ENCODE measurements around the gene UNC80. TPM values are rescaled to one million over a fixed set of nuclear protein-coding genes. Genes with fewer than 3 reads are reported as not detected.

Gene UNC80
- total RNA-seq, 2 experiments from 2014 or later = not detected

DNA sequence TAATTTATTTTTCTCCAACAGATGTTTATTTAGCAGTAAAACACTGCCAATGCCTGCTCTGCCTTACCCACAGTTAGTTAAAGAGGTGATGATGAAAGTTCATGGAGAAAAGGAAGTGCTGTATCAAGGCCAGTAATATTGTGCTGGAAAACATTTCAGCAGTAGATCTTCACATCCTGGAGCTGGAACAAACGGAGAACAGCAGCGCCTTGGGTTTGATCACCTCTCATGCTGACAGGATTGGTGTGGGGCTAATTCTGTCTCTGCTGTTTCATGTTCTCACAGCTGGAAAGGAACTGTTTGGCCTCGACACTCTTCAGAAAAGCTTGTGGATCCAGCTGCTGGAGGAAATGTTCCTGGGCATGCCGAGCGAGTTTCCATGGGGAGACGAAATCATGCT is 169.3 kb downstream of the UNC80 start:
- Mint-ChIP-seq H3K27me3 (peaks cover 10% of the 10 kb centered on the region), H3K4me3 (no peak overlapping the region)

DNA sequence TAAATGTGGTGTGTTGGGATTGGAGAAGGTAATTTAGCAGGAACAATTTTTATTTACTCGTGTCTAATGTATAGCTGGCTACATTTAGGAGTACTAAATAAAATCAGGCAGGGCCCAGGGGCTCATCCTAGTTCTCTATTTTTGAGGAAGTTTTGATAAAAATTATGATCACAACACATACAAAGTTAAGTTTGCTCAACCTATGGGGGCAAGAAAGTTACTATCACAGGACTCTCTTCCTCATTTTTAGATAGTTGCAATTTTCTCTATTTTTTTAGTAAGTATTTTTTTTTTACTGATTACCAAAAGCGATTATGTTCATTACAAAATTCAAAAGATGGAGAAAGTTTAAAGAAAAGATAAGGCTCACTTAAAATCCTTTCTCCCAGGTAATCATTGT is 170.8 kb downstream of the UNC80 start:
- no peak for DNase-seq
- Mint-ChIP-seq H3K36me3 (no peaks in the 10 kb centered on the region), H3K27ac (no peak overlapping the region), H3K4me1 (no peaks in the 10 kb centered on the region), H3K4me3 (no peak overlapping the region), H3K27me3 (peaks cover 7% of the 10 kb centered on the region), H3K9me3 (ENCODE audit: low read depth) (no peaks in the 10 kb centered on the region)
- CTCF ChIA-PET = no interaction called here
- ATAC-seq = no peak

More for the DNA sequence above, 169.3 kb downstream of the UNC80 start:
- no peak for DNase-seq
- H3K4me1 Mint-ChIP-seq = no peaks in the 10 kb centered on the region
- CTCF ChIA-PET = interaction anchor here (1.0 kb wide), 1 partner anchor 21 kb away, joined by 3 read pairs; no protein-coding TSS in a partner anchor
- H3K9me3 Mint-ChIP-seq (ENCODE audit: low read depth) = no peaks in the 10 kb centered on the region
- H3K36me3 Mint-ChIP-seq = no peaks in the 10 kb centered on the region
- no peak for ATAC-seq
- no peak overlapping the region for H3K27ac Mint-ChIP-seq

- H3K9me3 Mint-ChIP-seq (ENCODE audit: low read depth) = no peaks in the 10 kb centered on the region
- peaks cover 7% of the 10 kb centered on the region for H3K27me3 Mint-ChIP-seq
- DNase-seq = no peak
- no peaks in the 10 kb centered on the region for H3K4me1 Mint-ChIP-seq
- CTCF ChIA-PET = interaction anchor here (1.4 kb wide), 1 partner anchor 18 kb away, joined by 4 read pairs; no protein-coding TSS in a partner anchor
- H3K27ac Mint-ChIP-seq = no peak overlapping the region
- H3K36me3 Mint-ChIP-seq = no peaks in the 10 kb centered on the region
- H3K4me3 Mint-ChIP-seq = no peak overlapping the region
- ATAC-seq = no peak
Observed at GRCh38 chr2:209942936-209943605, 171.4 kb downstream of the UNC80 start.

DNA sequence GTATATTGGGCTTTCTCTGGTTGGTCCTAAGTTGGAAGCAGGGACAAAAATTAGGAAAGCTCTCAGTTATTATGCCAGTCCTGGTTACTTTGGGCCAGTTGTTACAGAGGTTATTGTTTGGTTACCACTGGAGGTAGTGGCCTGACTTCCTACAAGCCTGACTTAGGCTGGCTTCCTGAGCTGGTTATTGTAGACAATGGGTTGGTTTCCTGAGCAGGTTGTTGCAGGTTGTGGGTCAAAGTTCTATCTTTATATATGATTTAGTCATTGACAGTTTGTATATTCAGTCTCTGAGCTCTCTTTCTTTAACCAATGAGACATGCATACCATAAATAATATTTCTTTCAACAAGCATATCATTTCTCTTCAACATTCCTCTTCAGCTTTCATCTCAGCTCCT is 172.1 kb downstream of the UNC80 start:
- no peak overlapping the region for H3K27ac Mint-ChIP-seq
- ATAC-seq (no peak), DNase-seq (no peak)
- H3K4me1 Mint-ChIP-seq = no peaks in the 10 kb centered on the region
- H3K27me3 Mint-ChIP-seq = peaks cover 6% of the 10 kb centered on the region
- H3K36me3 Mint-ChIP-seq = no peaks in the 10 kb centered on the region
- CTCF ChIA-PET = interaction anchor here (1.4 kb wide), 1 partner anchor 17 kb away, joined by 4 read pairs; no protein-coding TSS in a partner anchor
- no peak overlapping the region for H3K4me3 Mint-ChIP-seq
- no peaks in the 10 kb centered on the region for H3K9me3 Mint-ChIP-seq (ENCODE audit: low read depth)

GRCh38 chr2:209946539-209946938 is 174.9 kb downstream of the UNC80 start:
- CTCF ChIA-PET = no interaction called here

DNA sequence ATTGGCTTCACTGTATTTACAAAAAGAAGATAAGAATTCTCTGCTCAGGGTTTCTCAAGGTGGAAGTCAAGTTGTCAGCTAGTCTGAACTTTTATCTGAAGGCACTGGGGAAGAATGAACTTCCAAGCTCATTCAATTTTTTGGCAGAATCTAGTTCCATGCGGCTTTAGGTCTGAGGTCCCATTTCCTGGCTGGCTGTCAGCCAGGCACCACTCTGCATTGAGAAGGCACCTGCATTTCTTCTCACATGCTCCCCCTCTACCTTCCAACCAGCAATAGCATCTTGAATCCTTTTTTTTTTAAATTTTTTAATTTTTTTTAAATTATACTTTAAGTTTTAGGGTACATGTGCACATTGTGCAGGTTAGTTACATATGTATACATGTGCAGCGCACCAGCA is 184.6 kb downstream of the UNC80 start:
- Mint-ChIP-seq H3K9me3 (ENCODE audit: low read depth) (no peaks in the 10 kb centered on the region), H3K27me3 (peaks cover 19% of the 10 kb centered on the region), H3K36me3 (no peaks in the 10 kb centered on the region), H3K4me1 (no peaks in the 10 kb centered on the region), H3K4me3 (no peak overlapping the region), H3K27ac (no peak overlapping the region)
- CTCF ChIA-PET = no interaction called here
- no peak for ATAC-seq
- DNase-seq = no peak

More at GRCh38 chr2:209946539-209946938, 174.9 kb downstream of the UNC80 start:
- no peak overlapping the region for H3K27ac Mint-ChIP-seq
- DNase-seq (no peak), ATAC-seq (no peak)
- H3K36me3 Mint-ChIP-seq = no peaks in the 10 kb centered on the region
- no peaks in the 10 kb centered on the region for H3K4me1 Mint-ChIP-seq
- H3K9me3 Mint-ChIP-seq (ENCODE audit: low read depth) = no peaks in the 10 kb centered on the region
- H3K27me3 Mint-ChIP-seq = peaks cover 4% of the 10 kb centered on the region
- H3K4me3 Mint-ChIP-seq = no peak overlapping the region

GRCh38 chr2:209958016-209958415 is 186.4 kb downstream of the UNC80 start:
- CTCF ChIA-PET = interaction anchor here (1.3 kb wide), 1 partner anchor 19 kb away, joined by 5 read pairs; no protein-coding TSS in a partner anchor
- DNase-seq (no peak), ATAC-seq (no peak)
- Mint-ChIP-seq H3K36me3 (no peaks in the 10 kb centered on the region), H3K4me3 (no peak overlapping the region), H3K4me1 (no peaks in the 10 kb centered on the region), H3K9me3 (ENCODE audit: low read depth) (no peaks in the 10 kb centered on the region), H3K27ac (no peak overlapping the region), H3K27me3 (peaks cover 14% of the 10 kb centered on the region)

- H3K36me3 Mint-ChIP-seq = no peaks in the 10 kb centered on the region
- no peak for DNase-seq
- no peak overlapping the region for H3K27ac Mint-ChIP-seq
- H3K4me3 Mint-ChIP-seq = no peak overlapping the region
- CTCF ChIA-PET = interaction anchor here (0.8 to 1.0 kb wide), 2 partner anchors 11 to 18 kb away, joined by 3 read pairs; no protein-coding TSS in a partner anchor
- H3K27me3 Mint-ChIP-seq = peaks cover 10% of the 10 kb centered on the region
- H3K4me1 Mint-ChIP-seq = no peaks in the 10 kb centered on the region
- no peak for ATAC-seq
- no peaks in the 10 kb centered on the region for H3K9me3 Mint-ChIP-seq (ENCODE audit: low read depth)
Observed at GRCh38 chr2:209960045-209960444, 188.4 kb downstream of the UNC80 start.

- H3K9me3 Mint-ChIP-seq (ENCODE audit: low read depth) = no peaks in the 10 kb centered on the region
- H3K4me1 Mint-ChIP-seq = no peaks in the 10 kb centered on the region
- peaks cover 10% of the 10 kb centered on the region for H3K27me3 Mint-ChIP-seq
- no peaks in the 10 kb centered on the region for H3K36me3 Mint-ChIP-seq
- CTCF ChIA-PET = interaction anchor here (0.6 to 2.0 kb wide), 8 partner anchors 10 to 626 kb away, joined by 3 to 10 read pairs (median 3); no protein-coding TSS in a partner anchor
- H3K27ac Mint-ChIP-seq = no peak overlapping the region
- peak; percentile 49 for DNase-seq
- H3K4me3 Mint-ChIP-seq = no peak overlapping the region
- peak; percentile 51 for ATAC-seq
Observed at GRCh38 chr2:209960676-209961630, 189.3 kb downstream of the UNC80 start.

- ATAC-seq = no peak
- CTCF ChIA-PET = interaction anchor here (0.7 kb wide), 1 partner anchor 281 kb away, joined by 3 read pairs; no protein-coding TSS in a partner anchor
- DNase-seq = no peak
- Mint-ChIP-seq H3K4me1 (no peaks in the 10 kb centered on the region), H3K4me3 (no peak overlapping the region), H3K9me3 (ENCODE audit: low read depth) (no peaks in the 10 kb centered on the region), H3K36me3 (no peaks in the 10 kb centered on the region), H3K27me3 (peaks cover 5% of the 10 kb centered on the region), H3K27ac (no peak overlapping the region)
Observed at GRCh38 chr2:209965723-209966122, 194.1 kb downstream of the UNC80 start.

- Mint-ChIP-seq H3K27ac (no peak overlapping the region), H3K4me3 (no peak overlapping the region), H3K27me3 (peaks cover 9% of the 10 kb centered on the region), H3K36me3 (no peaks in the 10 kb centered on the region), H3K4me1 (no peaks in the 10 kb centered on the region), H3K9me3 (ENCODE audit: low read depth) (no peaks in the 10 kb centered on the region)
- no peak for DNase-seq
- CTCF ChIA-PET = no interaction called here
- no peak for ATAC-seq
Observed at GRCh38 chr2:209969692-209970091, 198.1 kb downstream of the UNC80 start.

DNA sequence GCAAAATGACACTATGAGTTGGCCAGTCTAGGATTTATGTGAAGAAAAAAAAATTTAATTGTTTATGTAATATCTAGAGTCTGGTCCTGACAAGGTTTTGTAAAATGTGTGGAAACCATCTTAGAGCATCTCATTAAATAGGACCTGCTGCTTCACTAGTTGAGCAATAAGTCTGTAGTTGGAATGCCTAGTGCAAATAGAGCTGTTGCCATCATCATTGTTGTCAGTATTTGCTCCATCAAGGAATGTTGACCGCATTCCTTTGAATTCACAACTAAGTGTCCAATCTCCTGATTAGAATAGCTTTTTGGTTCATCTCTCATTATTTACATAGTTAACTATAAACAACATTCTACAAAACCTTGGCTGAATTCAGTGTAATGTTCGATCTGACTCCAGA is 198.6 kb downstream of the UNC80 start:
- Mint-ChIP-seq H3K4me1 (no peaks in the 10 kb centered on the region), H3K27ac (no peak overlapping the region), H3K36me3 (no peaks in the 10 kb centered on the region), H3K9me3 (ENCODE audit: low read depth) (no peaks in the 10 kb centered on the region), H3K27me3 (peaks cover 9% of the 10 kb centered on the region), H3K4me3 (no peak overlapping the region)
- no peak for DNase-seq
- CTCF ChIA-PET = interaction anchor here (1.2 kb wide), 1 partner anchor 10 kb away, joined by 3 read pairs; no protein-coding TSS in a partner anchor
- ATAC-seq = no peak

- Mint-ChIP-seq H3K27me3 (peaks cover 9% of the 10 kb centered on the region), H3K4me3 (no peak overlapping the region), H3K27ac (no peak overlapping the region), H3K4me1 (no peaks in the 10 kb centered on the region), H3K9me3 (ENCODE audit: low read depth) (no peaks in the 10 kb centered on the region), H3K36me3 (no peaks in the 10 kb centered on the region)
- CTCF ChIA-PET = interaction anchor here (1.2 kb wide), 1 partner anchor 10 kb away, joined by 3 read pairs; no protein-coding TSS in a partner anchor
- ATAC-seq = no peak
- no peak for DNase-seq
Observed at GRCh38 chr2:209970711-209971110, 199.1 kb downstream of the UNC80 start.
